ENCODE results near the gene TMEM254. TPM values are rescaled to one million over a fixed set of nuclear protein-coding genes. Genes with fewer than 3 reads are reported as not detected.
"Not testable (repeated sequence)": the region's sequence is repeated elsewhere in the genome, so short reads cannot be mapped to it uniquely, and the experiment has no call there.

The TMEM254 gene
- total RNA-seq, 2 experiments from 2014 or later = not detected

DNA sequence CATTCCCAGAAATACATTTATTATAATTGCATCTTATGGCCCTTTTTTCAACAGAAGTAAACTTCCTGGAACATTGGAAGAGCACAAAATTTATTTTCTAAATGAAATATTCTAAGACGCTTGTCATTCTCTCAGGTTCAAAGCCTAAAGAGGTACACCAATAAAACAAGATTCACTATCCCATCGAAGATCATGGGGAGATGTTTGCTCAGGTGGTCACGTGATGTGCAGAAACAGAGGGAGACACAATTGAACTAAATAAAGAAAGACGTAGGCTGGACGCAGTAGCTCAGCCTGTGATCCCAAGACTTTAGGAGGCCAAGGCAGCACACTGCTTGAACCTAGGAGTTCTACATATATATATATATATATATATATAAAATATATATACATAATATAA lies 46.0 kb upstream of the TMEM254 start:
- ChIA-PET POLR2A (no interaction called here), CTCF (ENCODE audit: unreplicated experiment) (no interaction called here)
- intact Hi-C loops (cut with micrococcal nuclease; ENCODE audit: unreplicated experiment) = no loop called here
- Histone ChIP-seq H3K27ac (ENCODE audit: low read depth, low read length, poor library complexity, severe bottlenecking) (no peak overlapping the region), H3K9me3 (ENCODE audit: low read length) (no peaks in the 10 kb centered on the region), H3K79me2 (ENCODE audit: insufficient read depth, low read depth, low read length) (no peaks in the 10 kb centered on the region), H3K4me3 (ENCODE audit: low read depth, low read length, poor library complexity, severe bottlenecking) (no peak overlapping the region), H2AFZ (ENCODE audit: low read length) (no peak overlapping the region), H4K20me1 (ENCODE audit: insufficient read depth, low read length) (no peaks in the 10 kb centered on the region), H3K4me2 (ENCODE audit: low read length) (no peak overlapping the region), H3K9me2 (ENCODE audit: insufficient read depth, low read length) (no peaks in the 10 kb centered on the region), H3K4me1 (ENCODE audit: insufficient read depth, low read length, poor library complexity, severe bottlenecking) (no peaks in the 10 kb centered on the region), H3K36me3 (ENCODE audit: insufficient read depth, low read length) (no peaks in the 10 kb centered on the region)
- TF ChIP-seq, protein P1, sequence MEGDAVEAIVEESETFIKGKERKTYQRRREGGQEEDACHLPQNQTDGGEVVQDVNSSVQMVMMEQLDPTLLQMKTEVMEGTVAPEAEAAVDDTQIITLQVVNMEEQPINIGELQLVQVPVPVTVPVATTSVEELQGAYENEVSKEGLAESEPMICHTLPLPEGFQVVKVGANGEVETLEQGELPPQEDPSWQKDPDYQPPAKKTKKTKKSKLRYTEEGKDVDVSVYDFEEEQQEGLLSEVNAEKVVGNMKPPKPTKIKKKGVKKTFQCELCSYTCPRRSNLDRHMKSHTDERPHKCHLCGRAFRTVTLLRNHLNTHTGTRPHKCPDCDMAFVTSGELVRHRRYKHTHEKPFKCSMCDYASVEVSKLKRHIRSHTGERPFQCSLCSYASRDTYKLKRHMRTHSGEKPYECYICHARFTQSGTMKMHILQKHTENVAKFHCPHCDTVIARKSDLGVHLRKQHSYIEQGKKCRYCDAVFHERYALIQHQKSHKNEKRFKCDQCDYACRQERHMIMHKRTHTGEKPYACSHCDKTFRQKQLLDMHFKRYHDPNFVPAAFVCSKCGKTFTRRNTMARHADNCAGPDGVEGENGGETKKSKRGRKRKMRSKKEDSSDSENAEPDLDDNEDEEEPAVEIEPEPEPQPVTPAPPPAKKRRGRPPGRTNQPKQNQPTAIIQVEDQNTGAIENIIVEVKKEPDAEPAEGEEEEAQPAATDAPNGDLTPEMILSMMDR (conservative IDR thresholded peaks at IDR 0.05; ENCODE audit: low read length) = no peak
- TF ChIP-seq EZH2phosphoT487 (IDR thresholded peaks at IDR 0.05; ENCODE audit: borderline replicate concordance, low read depth, low read length) = no peak
- BruUV-seq (replicated peaks) = no TSS peak
- DNase-seq (ENCODE audit: low spot score) = no peak

DNA sequence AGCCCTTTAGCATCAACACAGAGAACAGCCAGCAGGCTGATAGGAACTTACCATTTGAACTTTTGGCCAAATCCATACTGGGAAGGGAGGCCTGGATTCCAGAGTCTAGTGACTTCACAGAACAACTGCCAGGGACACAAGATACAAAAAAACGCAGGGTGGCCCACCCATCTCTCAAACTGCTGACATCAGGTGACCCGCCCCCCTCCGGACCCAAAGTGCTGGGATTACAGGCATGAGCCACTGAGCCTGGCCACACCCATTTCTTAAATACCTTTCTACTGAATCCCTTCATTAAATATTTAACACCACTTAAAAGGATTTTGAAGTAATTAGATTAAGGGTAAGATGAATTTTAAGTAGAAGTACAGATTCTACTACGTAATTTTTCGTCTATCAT lies 43.7 kb upstream of the TMEM254 start:
- BruUV-seq (replicated peaks); H2AFZ ChIP-seq (ENCODE audit: low read length); POLR2A ChIA-PET; DNase-seq (ENCODE audit: low spot score); CTCF ChIA-PET (ENCODE audit: unreplicated experiment); H3K4me2 ChIP-seq (ENCODE audit: low read length); H3K4me3 ChIP-seq (ENCODE audit: low read depth, low read length, poor library complexity, severe bottlenecking); H3K36me3 ChIP-seq (ENCODE audit: insufficient read depth, low read length); H3K27ac ChIP-seq (ENCODE audit: low read depth, low read length, poor library complexity, severe bottlenecking); H4K20me1 ChIP-seq (ENCODE audit: insufficient read depth, low read length); H3K9me2 ChIP-seq (ENCODE audit: insufficient read depth, low read length); H3K4me1 ChIP-seq (ENCODE audit: insufficient read depth, low read length, poor library complexity, severe bottlenecking); H3K9me3 ChIP-seq (ENCODE audit: low read length); intact Hi-C loops (cut with micrococcal nuclease; ENCODE audit: unreplicated experiment); H3K79me2 ChIP-seq (ENCODE audit: insufficient read depth, low read depth, low read length): not testable (repeated sequence)

DNA sequence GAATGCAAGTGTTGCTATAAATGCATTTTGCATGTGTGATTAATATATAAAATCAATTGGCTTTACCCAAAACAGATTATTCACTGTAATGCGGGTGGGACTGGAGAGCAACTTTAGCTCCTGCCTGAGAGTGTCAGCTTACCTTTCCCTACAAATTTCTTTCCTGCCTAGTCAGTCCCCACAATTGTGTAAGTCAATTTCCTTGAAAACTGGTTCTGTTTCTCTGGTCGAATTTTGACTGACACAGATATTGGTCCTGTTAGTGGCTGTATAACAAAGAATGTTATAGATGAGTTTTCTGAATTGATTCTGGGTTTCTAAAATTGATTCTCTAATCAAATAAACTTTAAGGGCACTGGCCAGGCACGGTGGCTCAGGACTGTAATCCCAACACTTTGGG lies 43.0 kb upstream of the TMEM254 start:
- H3K9me2 ChIP-seq (ENCODE audit: insufficient read depth, low read length); BruUV-seq (replicated peaks); H3K4me1 ChIP-seq (ENCODE audit: insufficient read depth, low read length, poor library complexity, severe bottlenecking); H2AFZ ChIP-seq (ENCODE audit: low read length); POLR2A ChIA-PET; CTCF ChIA-PET (ENCODE audit: unreplicated experiment); H3K27ac ChIP-seq (ENCODE audit: low read depth, low read length, poor library complexity, severe bottlenecking); H3K36me3 ChIP-seq (ENCODE audit: insufficient read depth, low read length); DNase-seq (ENCODE audit: low spot score); intact Hi-C loops (cut with micrococcal nuclease; ENCODE audit: unreplicated experiment); H3K79me2 ChIP-seq (ENCODE audit: insufficient read depth, low read depth, low read length); H3K4me2 ChIP-seq (ENCODE audit: low read length); H4K20me1 ChIP-seq (ENCODE audit: insufficient read depth, low read length); H3K9me3 ChIP-seq (ENCODE audit: low read length); H3K4me3 ChIP-seq (ENCODE audit: low read depth, low read length, poor library complexity, severe bottlenecking): not testable (repeated sequence)

DNA sequence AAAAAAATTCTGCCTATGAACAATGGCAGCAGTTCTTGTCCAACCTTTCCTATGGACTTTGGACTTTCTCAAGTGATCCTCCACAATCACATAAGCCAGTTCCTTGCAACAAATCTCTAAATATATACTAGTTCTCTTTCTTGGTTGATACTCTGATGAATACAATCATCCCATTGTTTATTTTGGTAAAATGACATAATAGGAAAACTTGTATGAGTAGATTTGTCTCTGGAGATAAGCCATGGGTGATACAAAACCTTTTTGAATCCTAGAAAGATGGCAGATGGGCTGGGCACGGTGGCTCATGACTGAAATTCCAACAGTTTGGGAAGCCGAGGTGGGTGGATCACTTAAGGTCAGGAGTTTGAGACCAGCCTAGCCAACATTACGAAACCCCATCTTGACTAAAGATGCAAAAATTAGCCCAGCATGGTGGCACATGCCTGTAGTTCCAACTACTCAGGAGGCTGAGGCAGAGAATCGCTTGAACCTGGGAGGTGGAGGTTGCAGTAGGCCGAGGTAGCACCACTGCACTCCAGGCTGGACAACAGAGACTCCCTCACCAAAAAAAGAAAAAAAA lies 41.5 kb upstream of the TMEM254 start:
- H3K27ac ChIP-seq (ENCODE audit: low read depth, low read length, poor library complexity, severe bottlenecking); intact Hi-C loops (cut with micrococcal nuclease; ENCODE audit: unreplicated experiment); H3K79me2 ChIP-seq (ENCODE audit: insufficient read depth, low read depth, low read length); H3K9me2 ChIP-seq (ENCODE audit: insufficient read depth, low read length); DNase-seq (ENCODE audit: low spot score); H2AFZ ChIP-seq (ENCODE audit: low read length); H3K4me2 ChIP-seq (ENCODE audit: low read length); BruUV-seq (replicated peaks); H3K36me3 ChIP-seq (ENCODE audit: insufficient read depth, low read length); H3K4me1 ChIP-seq (ENCODE audit: insufficient read depth, low read length, poor library complexity, severe bottlenecking); H3K9me3 ChIP-seq (ENCODE audit: low read length); H4K20me1 ChIP-seq (ENCODE audit: insufficient read depth, low read length); CTCF ChIA-PET (ENCODE audit: unreplicated experiment); H3K4me3 ChIP-seq (ENCODE audit: low read depth, low read length, poor library complexity, severe bottlenecking): not testable (repeated sequence)
- POLR2A ChIA-PET = interaction anchor here (0.7 kb wide), 1 partner anchor 23 kb away, joined by 3 read pairs; no protein-coding TSS in a partner anchor

DNA sequence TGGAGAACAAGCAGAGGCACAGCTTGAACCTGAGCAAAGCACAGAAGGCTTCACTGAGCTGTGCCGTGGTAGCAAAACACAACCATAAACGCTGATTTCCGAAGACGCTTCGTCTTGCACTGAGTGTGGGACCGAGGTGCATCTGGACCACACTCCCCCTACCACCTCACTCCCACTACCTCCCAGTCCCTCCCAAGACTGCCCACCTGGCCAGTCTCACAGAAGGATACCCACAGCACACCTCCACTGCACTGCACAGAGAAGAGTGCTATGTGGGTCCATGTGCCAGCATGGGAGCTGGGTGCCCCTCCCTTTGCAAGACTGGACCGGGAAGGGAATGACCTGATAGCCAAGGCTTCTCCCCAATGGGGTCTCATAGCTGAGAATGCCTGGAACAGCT lies 40.2 kb upstream of the TMEM254 start:
- BruUV-seq (replicated peaks); H3K9me2 ChIP-seq (ENCODE audit: insufficient read depth, low read length); H2AFZ ChIP-seq (ENCODE audit: low read length); H3K27ac ChIP-seq (ENCODE audit: low read depth, low read length, poor library complexity, severe bottlenecking); H3K4me3 ChIP-seq (ENCODE audit: low read depth, low read length, poor library complexity, severe bottlenecking); POLR2A ChIA-PET; intact Hi-C loops (cut with micrococcal nuclease; ENCODE audit: unreplicated experiment); H3K36me3 ChIP-seq (ENCODE audit: insufficient read depth, low read length); CTCF ChIA-PET (ENCODE audit: unreplicated experiment); H3K4me1 ChIP-seq (ENCODE audit: insufficient read depth, low read length, poor library complexity, severe bottlenecking); DNase-seq (ENCODE audit: low spot score); H4K20me1 ChIP-seq (ENCODE audit: insufficient read depth, low read length); H3K79me2 ChIP-seq (ENCODE audit: insufficient read depth, low read depth, low read length); H3K9me3 ChIP-seq (ENCODE audit: low read length); H3K4me2 ChIP-seq (ENCODE audit: low read length): not testable (repeated sequence)
